GM19438 (cell line): ENCODE measurements around the gene ACTRT2.

Experiments used
- ATAC-seq: cut with Tn5 transposase; IDR thresholded peaks from one replicate; pipeline ENCODE4 v1.9.1; 2021; ENCODE audit warnings: low read depth; ENCODE audit not compliant: unreplicated experiment

ACTRT2 gene

GRCh38 chr1:2983319-2983705 is 38.0 kb upstream of the ACTRT2 start:
- ATAC-seq, result no peak

DNA sequence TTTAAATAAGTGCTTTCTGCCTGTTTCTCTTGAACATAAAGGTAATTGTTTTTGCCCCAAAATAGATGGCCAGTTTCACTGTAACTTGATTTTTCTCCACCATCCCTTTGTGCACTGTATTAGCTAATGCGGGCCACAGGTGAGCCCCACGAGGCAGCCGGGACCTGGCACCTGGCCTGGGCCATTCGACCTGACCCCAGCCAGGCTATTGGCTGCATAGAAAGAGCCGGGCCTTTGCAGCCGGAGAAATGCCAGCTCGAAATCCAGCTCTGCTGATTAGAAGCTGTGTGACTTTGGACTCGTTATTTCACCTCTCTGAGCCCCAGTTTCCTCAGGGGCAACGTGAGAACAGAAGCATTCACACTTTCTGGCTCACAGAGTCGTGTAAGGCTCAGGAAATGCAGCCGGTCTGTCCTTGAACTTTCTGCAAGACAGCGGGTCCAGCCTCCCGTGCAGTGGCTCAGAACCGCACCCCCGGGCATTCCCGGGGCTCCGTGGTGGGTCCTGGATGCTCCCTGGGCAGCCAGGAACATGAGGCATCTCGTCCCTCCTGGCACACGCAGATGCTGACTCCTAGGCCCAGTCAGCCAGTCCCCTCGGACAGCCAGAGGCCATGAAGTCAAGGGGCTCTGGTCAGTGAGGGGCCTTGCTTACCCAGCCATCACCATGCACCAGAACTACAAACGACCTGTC is 37.4 kb upstream of the ACTRT2 start:
- no peak for ATAC-seq

DNA sequence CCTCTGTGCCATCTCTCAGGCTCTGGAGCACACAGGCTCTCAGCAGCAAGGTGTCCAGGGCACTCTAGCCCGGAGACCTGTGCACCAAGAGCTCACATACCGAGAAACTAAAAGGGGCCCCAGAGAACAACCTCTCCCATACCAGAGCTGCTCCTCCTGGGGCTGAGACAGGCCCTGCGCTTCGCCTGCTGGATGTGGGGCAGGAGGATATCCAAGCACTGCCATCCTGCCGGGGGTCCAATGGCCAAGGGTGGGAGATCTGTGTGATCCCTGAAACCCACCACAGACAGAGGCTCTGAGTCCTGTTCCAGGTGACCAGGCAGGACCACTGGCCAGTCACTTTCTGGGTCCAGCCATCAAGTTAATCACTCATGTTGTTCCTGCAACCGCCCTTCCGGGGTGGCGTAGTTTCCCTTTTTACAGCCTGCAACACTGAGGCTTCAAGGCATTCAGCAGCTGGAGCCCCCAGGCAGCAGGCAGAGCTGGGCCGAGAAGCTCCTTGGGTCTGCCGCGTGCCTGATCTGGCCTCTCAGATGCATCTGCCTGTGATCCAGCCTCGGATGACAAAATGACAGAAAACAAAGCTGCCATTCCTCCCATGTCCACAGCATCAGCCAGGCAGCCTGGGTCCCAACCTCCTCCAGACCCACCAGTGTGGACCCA is 36.7 kb upstream of the ACTRT2 start:
- no peak for ATAC-seq

- ATAC-seq, result no peak
These were observed 36.2 kb upstream of the ACTRT2 start for GRCh38 chr1:2985067-2985561.

DNA sequence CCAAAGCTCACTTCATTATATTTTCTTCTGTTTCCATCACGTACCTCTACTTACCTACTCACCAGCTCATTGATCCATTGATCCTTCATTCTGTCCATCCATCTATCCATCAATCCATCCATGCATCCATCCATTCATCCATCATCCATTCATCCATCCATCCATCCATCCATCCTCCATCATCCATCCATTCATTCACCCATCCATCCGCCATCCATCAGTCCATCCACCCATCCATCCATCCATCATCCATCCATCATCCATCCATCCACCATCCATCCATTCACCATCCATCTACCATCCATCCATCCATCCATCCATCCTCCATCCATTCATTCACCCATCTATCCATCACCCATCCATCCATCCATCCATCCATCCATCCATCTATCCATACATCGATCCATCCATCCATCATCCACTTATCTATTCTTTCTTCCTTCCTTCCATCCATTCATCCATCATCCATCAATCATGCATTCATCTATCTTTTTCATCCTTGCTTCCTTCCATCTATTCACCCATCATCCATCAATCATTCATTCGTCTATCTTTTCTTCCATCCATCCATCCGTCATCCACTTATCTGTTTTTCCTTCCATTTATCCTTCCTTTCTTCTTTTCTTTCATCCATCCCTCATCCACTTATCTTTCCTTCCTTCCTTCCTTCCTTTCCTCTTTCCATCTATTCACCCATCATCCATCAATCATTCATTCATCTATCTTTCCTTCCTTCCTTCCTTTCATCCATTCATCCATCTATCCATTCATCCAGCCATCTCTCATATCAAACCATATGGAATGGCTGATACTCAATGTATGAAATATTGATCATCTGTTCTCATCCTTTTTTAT is 35.3 kb upstream of the ACTRT2 start:
- ATAC-seq, result no peak

GRCh38 chr1:2986549-2987305 is 34.5 kb upstream of the ACTRT2 start:
- ATAC-seq, result no peak

DNA sequence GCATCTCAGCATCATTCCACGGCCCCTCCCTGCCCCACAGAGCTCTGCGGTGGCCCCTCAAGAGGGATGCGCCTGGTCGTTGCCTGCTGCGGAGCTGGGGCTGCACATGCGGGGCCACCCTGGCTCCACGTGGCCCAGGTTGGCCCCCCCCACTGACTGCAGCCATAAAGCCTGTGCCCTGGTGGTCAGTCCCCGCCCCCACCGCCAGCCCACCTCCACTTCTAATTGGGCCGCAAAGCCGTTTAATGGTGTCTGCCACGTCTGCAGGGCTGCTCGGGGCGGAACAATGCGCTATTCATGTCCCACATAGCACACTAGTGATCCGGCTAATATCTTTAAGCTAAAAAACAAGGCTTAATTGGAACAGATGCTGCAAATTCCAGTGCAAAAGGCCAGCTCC is 33.5 kb upstream of the ACTRT2 start:
- no peak for ATAC-seq

GRCh38 chr1:2988256-2988655 is 33.0 kb upstream of the ACTRT2 start:
- no peak for ATAC-seq

DNA sequence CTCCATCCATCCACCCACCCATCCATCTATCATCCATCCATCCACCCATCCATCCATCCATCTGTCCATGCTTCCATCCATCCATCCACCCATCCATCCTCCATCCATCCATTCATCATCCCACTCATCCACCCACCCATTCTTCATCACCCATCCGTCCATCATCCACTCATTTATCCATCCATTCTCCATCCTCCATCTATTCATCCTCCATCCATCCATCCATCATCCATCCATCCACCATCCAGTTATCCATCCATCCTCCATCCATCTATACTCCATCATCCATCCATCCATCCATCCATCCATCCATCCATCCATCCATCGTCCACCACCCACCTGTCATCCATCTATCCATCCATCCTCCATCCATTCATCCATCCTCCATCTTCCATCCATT is 32.1 kb upstream of the ACTRT2 start:
- no peak for ATAC-seq

GRCh38 chr1:2989976-2990375 is 31.3 kb upstream of the ACTRT2 start:
- ATAC-seq, result no peak

DNA sequence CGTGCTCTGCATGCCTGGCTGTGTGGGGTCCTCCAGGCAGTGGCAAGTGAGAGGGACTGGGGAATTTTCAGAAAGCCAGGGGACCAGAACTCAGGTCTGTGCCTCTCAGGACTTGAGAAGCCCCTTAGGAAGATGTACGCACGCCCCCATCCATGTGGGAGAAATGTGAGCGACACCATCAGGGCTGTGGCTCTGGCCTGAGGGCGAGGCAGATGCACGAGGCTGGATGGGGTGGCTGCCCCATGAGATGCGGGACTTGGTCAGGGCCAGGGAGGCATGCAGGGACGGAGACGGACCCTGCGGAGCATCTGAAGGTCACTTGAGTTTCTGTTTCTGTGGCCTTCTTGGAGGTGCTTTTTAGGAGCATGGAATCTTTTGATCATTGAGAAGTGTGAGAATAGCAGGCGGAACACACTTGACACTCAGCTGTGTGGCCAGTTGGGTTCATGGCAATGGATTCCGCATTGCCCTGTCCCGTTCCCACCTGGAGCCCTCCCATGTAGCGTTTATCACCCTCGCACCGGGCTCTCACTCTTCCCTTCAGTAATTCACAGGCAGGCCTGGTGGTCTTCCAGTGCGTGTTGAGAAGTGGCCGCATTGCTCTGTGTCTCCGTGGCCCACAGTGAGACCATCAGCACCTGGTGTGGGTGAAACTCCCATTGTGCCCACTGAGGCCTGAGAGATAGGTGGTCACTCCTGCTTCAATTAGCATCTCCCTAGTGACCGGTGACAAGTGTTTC is 30.7 kb upstream of the ACTRT2 start:
- ATAC-seq, result no peak

DNA sequence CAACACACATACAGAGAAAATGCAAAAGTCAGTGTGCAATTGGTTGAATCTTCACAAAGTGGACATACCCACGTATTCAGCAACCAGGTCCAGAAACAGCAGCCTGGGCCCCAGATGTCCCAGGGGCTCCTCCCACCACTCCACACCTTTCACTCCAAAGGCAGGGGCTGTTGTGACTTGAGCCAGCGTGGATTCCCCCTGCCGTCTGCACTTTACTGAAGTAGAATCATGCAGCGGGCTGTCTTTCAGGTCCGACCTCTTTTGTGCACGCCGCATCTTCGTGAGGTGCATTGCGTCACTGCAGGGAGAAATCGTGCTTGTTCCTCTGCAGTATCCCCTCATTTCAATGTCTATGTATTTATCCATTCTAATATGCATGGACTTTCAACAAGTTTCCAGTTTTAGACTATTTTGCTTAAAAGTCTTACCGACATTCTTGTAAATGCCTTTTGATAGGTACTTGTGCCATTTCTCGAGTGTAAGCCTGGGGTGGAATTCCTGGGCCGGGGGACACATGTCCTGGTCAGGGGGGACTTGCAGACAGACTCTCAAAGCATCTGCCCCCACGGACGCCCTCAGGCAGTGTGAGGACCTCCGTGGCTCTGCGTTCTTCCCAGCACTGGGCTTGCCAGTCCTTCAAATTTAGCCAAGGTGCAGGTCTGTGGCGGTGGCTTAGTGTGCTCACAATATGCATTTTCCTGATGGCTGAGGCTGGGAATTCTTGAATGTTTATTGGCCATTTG is 29.3 kb upstream of the ACTRT2 start:
- ATAC-seq, result no peak

DNA sequence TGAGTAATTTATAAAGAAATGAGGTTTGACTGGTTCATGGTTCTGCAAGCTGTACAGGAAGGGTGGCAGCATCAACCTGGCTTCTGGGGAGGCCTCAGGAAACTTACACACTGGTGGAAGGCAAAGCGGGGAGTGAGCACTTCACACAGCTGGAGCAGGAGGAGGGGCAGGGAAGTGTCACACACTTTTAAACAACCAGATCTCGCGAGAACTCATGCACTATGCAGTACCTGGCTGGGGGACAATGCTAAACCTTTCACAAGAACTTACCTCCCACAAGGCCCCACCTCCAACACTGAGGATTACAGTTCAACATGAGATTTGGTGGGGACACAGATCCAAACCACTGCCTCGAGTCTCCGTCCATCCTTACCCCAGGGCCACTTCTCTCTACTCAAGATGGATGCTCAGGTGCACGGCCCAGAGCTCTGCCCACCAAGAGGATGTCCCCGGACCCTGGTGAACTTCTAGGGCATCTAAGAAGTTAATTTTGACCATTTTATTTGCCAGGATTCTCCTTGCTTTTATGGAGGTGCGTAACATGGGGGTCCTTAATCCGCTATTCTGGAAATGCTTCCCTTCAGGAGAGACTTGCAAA is 22.7 kb upstream of the ACTRT2 start:
- ATAC-seq, result no peak

- no peak for ATAC-seq
These were observed 22.1 kb upstream of the ACTRT2 start for GRCh38 chr1:2999138-2999537.

GRCh38 chr1:2999571-2999970 is 21.7 kb upstream of the ACTRT2 start:
- no peak for ATAC-seq

DNA sequence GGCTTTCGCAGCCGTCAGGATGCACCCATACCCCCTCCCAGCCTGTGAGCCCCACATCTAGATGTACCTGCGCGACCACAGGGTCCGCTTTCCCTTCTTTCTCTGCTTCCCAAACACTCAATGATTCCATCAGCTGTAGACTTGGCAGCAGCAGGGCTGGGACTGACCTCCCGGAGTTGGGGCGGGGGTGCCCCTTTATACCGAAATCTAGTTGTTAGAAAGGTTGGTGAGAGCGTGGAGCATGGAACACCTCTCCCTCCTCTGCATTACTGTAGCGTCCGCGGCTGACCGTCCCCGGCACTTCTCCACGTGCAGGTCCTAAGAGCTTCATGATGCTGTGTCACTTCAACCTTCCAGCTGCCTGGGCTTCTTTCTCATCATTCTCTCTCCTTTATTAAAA is 21.1 kb upstream of the ACTRT2 start:
- no peak for ATAC-seq

GRCh38 chr1:3000671-3001470 is 20.4 kb upstream of the ACTRT2 start:
- ATAC-seq, result no peak
